HCT116 (cell line): ENCODE measurements around the gene SCP2. TPM values are rescaled to one million over a fixed set of nuclear protein-coding genes. Genes with fewer than 3 reads are reported as not detected.

ENCODE experiments used
- ATAC-seq: fragments of 200-7000 bp; cut with Tn5 transposase; 2 replicates; pipeline ENCODE4 v1.9.1; 2020; ENCODE audit warnings: mild to moderate bottlenecking, moderate library complexity
- BruUV-seq: library from RNA; stranded (reverse); fragments of 400-500 nt; replicated peaks from 2 replicates; lab custom pipeline; 2021; lab: Mats Ljungman, UMichigan
- CTCF ChIA-PET: fragments of 300-600 bp; sonication (Branson Sonifier 250); formaldehyde crosslinking; loops from one replicate; lab custom pipeline; 2021; ENCODE audit warnings: antibody characterized with exemption; lab: Charles Lee
- POLR2A ChIA-PET: fragments of 300-600, 350-600 bp; sonication (Branson Sonifier 250); formaldehyde crosslinking; loops from one replicate; lab custom pipeline; 2021; ENCODE audit warnings: antibody characterized with exemption; lab: Charles Lee
- RAD21 ChIA-PET, 2 experiments: fragments of 300-600 bp; sonication (Branson Sonifier 250); formaldehyde crosslinking; loops; one replicate each; lab custom pipeline; 2023; ENCODE audit warnings: low total read pairs in 2 of 2; ENCODE audit not compliant: uncharacterized antibody in 2 of 2, unreplicated experiment in 2 of 2, low non-redundant PET in 1 of 2; lab: Charles Lee
- DNase-seq: peaks from one replicate; pipeline ENCODE4 v3.0.0-alpha.2; 2010; ENCODE audit warnings: low read depth, low spot score
- H2AFZ ChIP-seq: fragments of 200-600 bp; shearing (Covaris generic), sonication (generic); 2 replicates; pipeline ENCODE4 v1.6.1; 2017; ENCODE audit warnings: low read depth, mixed run types, mixed read lengths, antibody characterized with exemption, low read length; ENCODE audit not compliant: poor library complexity, severe bottlenecking
- H3K27ac ChIP-seq: 2 replicates; pipeline ENCODE4 v1.5.1; 2012; ENCODE audit warnings: low read depth, low read length
- H3K27me3 ChIP-seq: fragments of 200-600 bp; sonication (generic); 2 replicates; pipeline ENCODE4 v1.6.1; 2016; ENCODE audit warnings: mixed run types, low read length, mixed read lengths; ENCODE audit not compliant: insufficient read depth
- H3K36me3 ChIP-seq, 2 experiments: fragments of 200-500 bp in 1 of 2; fragments of 200-600 bp in 1 of 2; sonication (Bioruptor generic) in 1 of 2; sonication (generic) in 1 of 2; 2 replicates each; pipeline versions ENCODE4 v1.5.1 to v1.6.1; 2014 to 2016; ENCODE audit warnings: low read length in 2 of 2, inconsistent platforms in 1 of 2, mixed read lengths in 1 of 2, mixed run types in 1 of 2; ENCODE audit not compliant: insufficient read depth in 2 of 2, control insufficient read depth in 1 of 2
- H3K4me1 ChIP-seq, 2 experiments: fragments of 200-600 bp in 1 of 2; sonication (generic) in 1 of 2; 2 replicates each; pipeline versions ENCODE4 v1.5.1 to v1.6.1; 2012 to 2017; ENCODE audit warnings: low read length in 2 of 2, inconsistent platforms in 1 of 2, mild to moderate bottlenecking in 1 of 2, mixed read lengths in 1 of 2, mixed run types in 1 of 2, moderate library complexity in 1 of 2; ENCODE audit not compliant: insufficient read depth in 2 of 2, control insufficient read depth in 1 of 2
- H3K4me2 ChIP-seq: fragments of 200-600 bp; sonication (generic); 2 replicates; pipeline ENCODE4 v1.6.1; 2017; ENCODE audit warnings: mixed run types, low read length, mixed read lengths
- H3K4me3 ChIP-seq, 2 experiments: fragments of 200-600 bp in 1 of 2; sonication (generic) in 1 of 2; replicated peaks in 1 of 2; 2 replicates each; pipeline ENCODE4 v1.5.1; 2011 to 2016; ENCODE audit warnings: low read length in 2 of 2, control low read depth in 1 of 2, low read depth in 1 of 2, mild to moderate bottlenecking in 1 of 2, mixed read lengths in 1 of 2, mixed run types in 1 of 2
- H3K79me2 ChIP-seq: fragments of 200-600 bp; sonication (generic); 2 replicates; pipeline ENCODE4 v1.6.1; 2017; ENCODE audit warnings: mild to moderate bottlenecking, mixed run types, low read length, moderate library complexity, mixed read lengths; ENCODE audit not compliant: insufficient read depth
- H3K9ac ChIP-seq: fragments of 200-600 bp; sonication (generic); 2 replicates; pipeline ENCODE4 v1.6.1; 2016; ENCODE audit warnings: low read length, mixed read lengths
- H3K9me2 ChIP-seq: fragments of 200-600 bp; sonication (generic), shearing (Covaris generic); 2 replicates; pipeline ENCODE4 v1.6.1; 2017; ENCODE audit warnings: mixed run types, mild to moderate bottlenecking, moderate library complexity; ENCODE audit not compliant: insufficient read depth
- H3K9me3 ChIP-seq, 2 experiments: fragments of 200-500 bp in 1 of 2; fragments of 200-600 bp in 1 of 2; sonication (Bioruptor generic) in 1 of 2; sonication (generic) in 1 of 2; 2 replicates each; pipeline ENCODE4 v1.6.1; 2014 to 2017; ENCODE audit warnings: low read length in 2 of 2, mixed read lengths in 2 of 2, inconsistent platforms in 1 of 2, low read depth in 1 of 2, mild to moderate bottlenecking in 1 of 2, mixed run types in 1 of 2, moderate library complexity in 1 of 2; ENCODE audit not compliant: control insufficient read depth in 1 of 2, insufficient read depth in 1 of 2
- H4K20me1 ChIP-seq: fragments of 200-600 bp; sonication (generic), shearing (Covaris generic); 2 replicates; pipeline ENCODE4 v1.6.1; 2017; ENCODE audit warnings: mixed run types, mild to moderate bottlenecking, moderate library complexity; ENCODE audit not compliant: insufficient read depth
- CBX3 ChIP-seq: IDR thresholded peaks from 2 replicates; pipeline ENCODE4 v1.6.1; 2012; ENCODE audit warnings: low read depth
- CEBPB ChIP-seq: IDR thresholded peaks from 2 replicates; pipeline ENCODE4 v1.6.1; 2012; ENCODE audit warnings: low read depth
- CTCF ChIP-seq, 3 experiments: fragments of 200-600 bp in 1 of 3; sonication (generic) in 1 of 3; IDR thresholded peaks in 2 of 3; conservative IDR thresholded peaks in 1 of 3; 2 replicates each; pipeline ENCODE4 v1.5.1; 2012 to 2017; ENCODE audit warnings: low read depth in 2 of 3, low read length in 2 of 3, antibody characterized with exemption in 1 of 3, borderline replicate concordance in 1 of 3, control low read depth in 1 of 3, mild to moderate bottlenecking in 1 of 3, mixed read lengths in 1 of 3, mixed run types in 1 of 3, moderate library complexity in 1 of 3; ENCODE audit not compliant: insufficient read depth in 1 of 3
- EGR1 ChIP-seq: IDR thresholded peaks from 2 replicates; pipeline ENCODE4 v1.6.1; 2012; ENCODE audit warnings: low read depth
- ELF1 ChIP-seq: IDR thresholded peaks from 2 replicates; pipeline ENCODE4 v1.6.1; 2012; ENCODE audit warnings: low read depth, borderline replicate concordance
- EZH2 ChIP-seq: fragments of 200-600 bp; sonication (generic); IDR thresholded peaks from 2 replicates; pipeline ENCODE4 v1.6.1; 2017; ENCODE audit warnings: antibody characterized with exemption, mixed run types
- EZH2phosphoT487 ChIP-seq: fragments of 200-600 bp; IDR thresholded peaks from 2 replicates; pipeline ENCODE4 v1.6.1; 2018; ENCODE audit warnings: antibody characterized with exemption, borderline replicate concordance
- MAX ChIP-seq: IDR thresholded peaks from 2 replicates; pipeline ENCODE4 v1.6.1; 2012
- SP1 ChIP-seq: IDR thresholded peaks from 2 replicates; pipeline ENCODE4 v1.6.1; 2012; ENCODE audit warnings: low read depth
- TCF7L2 ChIP-seq: IDR thresholded peaks from 2 replicates; pipeline ENCODE4 v1.7.0; 2011; ENCODE audit warnings: borderline replicate concordance, inconsistent platforms; ENCODE audit not compliant: insufficient read depth, insufficient read length; ENCODE audit errors: extremely low read depth
- YY1 ChIP-seq: IDR thresholded peaks from 2 replicates; pipeline ENCODE4 v1.6.1; 2011; ENCODE audit warnings: low read length, low read depth, moderate library complexity, mild to moderate bottlenecking; ENCODE audit not compliant: insufficient replicate concordance; ENCODE audit errors: extremely low read depth
- ZFX ChIP-seq: fragments of 450-650 bp; IDR thresholded peaks from 2 replicates; pipeline ENCODE4 v1.6.1; 2017
- ZNF274 ChIP-seq: fragments of 200-500 bp; sonication (Bioruptor generic); IDR thresholded peaks from 2 replicates; pipeline ENCODE4 v1.6.1; 2014; ENCODE audit warnings: mild to moderate bottlenecking, low read depth, low read length, inconsistent platforms
- intact Hi-C: fragments of 100-400 bp; cut with micrococcal nuclease; formaldehyde crosslinking; loops from 2 replicates; pipeline ENCODE4 v1.10.0; 2022
- total RNA-seq: library from RNA; stranded (reverse); gene quantifications from one replicate; pipeline ENCODE4 v1.2.1, GENCODE V29; 2021; ENCODE audit not compliant: unreplicated experiment
- TF ChIP-seq, protein P1 (sequence below): IDR thresholded peaks from 2 replicates; pipeline ENCODE4 v1.6.1; 2011; ENCODE audit warnings: mild to moderate bottlenecking, low read length, moderate library complexity; ENCODE audit not compliant: insufficient replicate concordance; ENCODE audit errors: extremely low read depth
- TF ChIP-seq, protein P2 (sequence below): IDR thresholded peaks from 2 replicates; pipeline ENCODE4 v1.6.1; 2012; ENCODE audit warnings: low read depth

SCP2 gene
- total RNA-seq, 1 experiment from 2014 or later: 62.0 TPM

- TF ChIP-seq EZH2 (no peak), SP1 (no peak), CEBPB (no peak), YY1 (no peak), ELF1 (no peak)
These were observed 7.2 kb upstream of the SCP2 start (continued) for GRCh38 chr1:52919723-52920483.

DNA sequence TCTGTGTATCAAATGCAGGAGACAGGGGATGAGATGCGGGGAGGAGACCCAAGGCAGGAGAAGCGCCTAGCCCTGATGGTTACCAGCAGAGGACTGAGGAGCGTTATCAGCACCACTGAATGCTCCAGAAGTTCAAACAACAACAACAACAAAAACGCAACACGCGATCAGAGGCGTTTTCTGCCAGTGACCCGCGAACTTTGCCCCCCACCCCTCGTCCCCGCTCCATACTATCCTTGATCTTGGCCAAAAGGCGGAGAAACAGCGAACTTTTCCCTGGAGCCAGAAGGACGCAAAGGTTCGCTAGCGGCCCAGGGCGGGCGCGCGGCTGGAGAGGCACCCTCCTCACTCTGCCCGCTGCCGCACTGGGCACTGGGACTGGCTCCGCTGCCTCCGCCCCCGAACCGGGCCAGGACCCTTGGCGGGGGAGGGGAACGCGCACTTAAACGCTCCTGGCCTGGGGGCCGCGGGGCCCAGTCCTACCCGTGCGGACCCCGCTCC lies 6.2 kb upstream of the SCP2 start:
- ATAC-seq: peak; percentile 9
- DNase-seq: no peak
- ChIA-PET RAD21 (no interaction called here), CTCF (interaction anchor here (1.1 to 1.6 kb wide), 3 partner anchors 10 to 27 kb away, joined by 3 to 4 read pairs (median 3); no protein-coding TSS in a partner anchor), POLR2A (no interaction called here)
- H3K9ac ChIP-seq: peak overlapping the region; percentile 72
- H3K4me2 ChIP-seq: peak overlapping the region; percentile 93
- no peak overlapping the region for H2AFZ ChIP-seq
- H3K27ac ChIP-seq: peak overlapping the region; percentile 7; the same call in 1 of the 2 replicates
- H3K9me3 ChIP-seq: no peaks in the 10 kb centered on the region
- H3K4me3 ChIP-seq: peak overlapping the region; percentile 58 to 68
- BruUV-seq: no TSS peak
- H3K9me2 ChIP-seq: no peaks in the 10 kb centered on the region
- H4K20me1 ChIP-seq: no peaks in the 10 kb centered on the region
- H3K36me3 ChIP-seq: no peaks in the 10 kb centered on the region
- H3K27me3 ChIP-seq: no peaks in the 10 kb centered on the region
- H3K4me1 ChIP-seq: peaks cover 5 to 31% of the 10 kb centered on the region in 2 experiments; a peak in 3 of 4 replicates
- intact Hi-C loops: loop anchor here (5.0 kb wide), 1 partner anchor 219 kb away; no protein-coding TSS in a partner anchor
- H3K79me2 ChIP-seq: no peaks in the 10 kb centered on the region
- TF ChIP-seq, protein P1, sequence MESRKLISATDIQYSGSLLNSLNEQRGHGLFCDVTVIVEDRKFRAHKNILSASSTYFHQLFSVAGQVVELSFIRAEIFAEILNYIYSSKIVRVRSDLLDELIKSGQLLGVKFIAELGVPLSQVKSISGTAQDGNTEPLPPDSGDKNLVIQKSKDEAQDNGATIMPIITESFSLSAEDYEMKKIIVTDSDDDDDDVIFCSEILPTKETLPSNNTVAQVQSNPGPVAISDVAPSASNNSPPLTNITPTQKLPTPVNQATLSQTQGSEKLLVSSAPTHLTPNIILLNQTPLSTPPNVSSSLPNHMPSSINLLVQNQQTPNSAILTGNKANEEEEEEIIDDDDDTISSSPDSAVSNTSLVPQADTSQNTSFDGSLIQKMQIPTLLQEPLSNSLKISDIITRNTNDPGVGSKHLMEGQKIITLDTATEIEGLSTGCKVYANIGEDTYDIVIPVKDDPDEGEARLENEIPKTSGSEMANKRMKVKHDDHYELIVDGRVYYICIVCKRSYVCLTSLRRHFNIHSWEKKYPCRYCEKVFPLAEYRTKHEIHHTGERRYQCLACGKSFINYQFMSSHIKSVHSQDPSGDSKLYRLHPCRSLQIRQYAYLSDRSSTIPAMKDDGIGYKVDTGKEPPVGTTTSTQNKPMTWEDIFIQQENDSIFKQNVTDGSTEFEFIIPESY: no peak
- TF ChIP-seq ZNF274: no peak
- no peak for TF ChIP-seq ELF1
- TF ChIP-seq EGR1: no peak
- no peak for TF ChIP-seq ZFX
- TF ChIP-seq, protein P2, sequence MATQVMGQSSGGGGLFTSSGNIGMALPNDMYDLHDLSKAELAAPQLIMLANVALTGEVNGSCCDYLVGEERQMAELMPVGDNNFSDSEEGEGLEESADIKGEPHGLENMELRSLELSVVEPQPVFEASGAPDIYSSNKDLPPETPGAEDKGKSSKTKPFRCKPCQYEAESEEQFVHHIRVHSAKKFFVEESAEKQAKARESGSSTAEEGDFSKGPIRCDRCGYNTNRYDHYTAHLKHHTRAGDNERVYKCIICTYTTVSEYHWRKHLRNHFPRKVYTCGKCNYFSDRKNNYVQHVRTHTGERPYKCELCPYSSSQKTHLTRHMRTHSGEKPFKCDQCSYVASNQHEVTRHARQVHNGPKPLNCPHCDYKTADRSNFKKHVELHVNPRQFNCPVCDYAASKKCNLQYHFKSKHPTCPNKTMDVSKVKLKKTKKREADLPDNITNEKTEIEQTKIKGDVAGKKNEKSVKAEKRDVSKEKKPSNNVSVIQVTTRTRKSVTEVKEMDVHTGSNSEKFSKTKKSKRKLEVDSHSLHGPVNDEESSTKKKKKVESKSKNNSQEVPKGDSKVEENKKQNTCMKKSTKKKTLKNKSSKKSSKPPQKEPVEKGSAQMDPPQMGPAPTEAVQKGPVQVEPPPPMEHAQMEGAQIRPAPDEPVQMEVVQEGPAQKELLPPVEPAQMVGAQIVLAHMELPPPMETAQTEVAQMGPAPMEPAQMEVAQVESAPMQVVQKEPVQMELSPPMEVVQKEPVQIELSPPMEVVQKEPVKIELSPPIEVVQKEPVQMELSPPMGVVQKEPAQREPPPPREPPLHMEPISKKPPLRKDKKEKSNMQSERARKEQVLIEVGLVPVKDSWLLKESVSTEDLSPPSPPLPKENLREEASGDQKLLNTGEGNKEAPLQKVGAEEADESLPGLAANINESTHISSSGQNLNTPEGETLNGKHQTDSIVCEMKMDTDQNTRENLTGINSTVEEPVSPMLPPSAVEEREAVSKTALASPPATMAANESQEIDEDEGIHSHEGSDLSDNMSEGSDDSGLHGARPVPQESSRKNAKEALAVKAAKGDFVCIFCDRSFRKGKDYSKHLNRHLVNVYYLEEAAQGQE: no peak
- TF ChIP-seq MAX: no peak
- TF ChIP-seq CEBPB: no peak
- no peak for TF ChIP-seq EZH2
- TF ChIP-seq TCF7L2: no peak
- TF ChIP-seq CBX3: no peak
- TF ChIP-seq EZH2phosphoT487: no peak
- TF ChIP-seq CTCF (IDR thresholded peaks at IDR 0.05 in 2 of 3, conservative IDR thresholded peaks at IDR 0.05 in 1 of 3; ENCODE audit: borderline replicate concordance in 1 of 3, insufficient read depth in 1 of 3, low read depth in 2 of 3, low read length in 2 of 3): no peak
